Measurements from ENCODE around the gene MYO1B. TPM values are rescaled to one million over a fixed set of nuclear protein-coding genes. Genes with fewer than 3 reads are reported as not detected.

Gene MYO1B
- total RNA-seq, 2 donors from 2014 or later = 74.7 to 79.4 TPM

DNA sequence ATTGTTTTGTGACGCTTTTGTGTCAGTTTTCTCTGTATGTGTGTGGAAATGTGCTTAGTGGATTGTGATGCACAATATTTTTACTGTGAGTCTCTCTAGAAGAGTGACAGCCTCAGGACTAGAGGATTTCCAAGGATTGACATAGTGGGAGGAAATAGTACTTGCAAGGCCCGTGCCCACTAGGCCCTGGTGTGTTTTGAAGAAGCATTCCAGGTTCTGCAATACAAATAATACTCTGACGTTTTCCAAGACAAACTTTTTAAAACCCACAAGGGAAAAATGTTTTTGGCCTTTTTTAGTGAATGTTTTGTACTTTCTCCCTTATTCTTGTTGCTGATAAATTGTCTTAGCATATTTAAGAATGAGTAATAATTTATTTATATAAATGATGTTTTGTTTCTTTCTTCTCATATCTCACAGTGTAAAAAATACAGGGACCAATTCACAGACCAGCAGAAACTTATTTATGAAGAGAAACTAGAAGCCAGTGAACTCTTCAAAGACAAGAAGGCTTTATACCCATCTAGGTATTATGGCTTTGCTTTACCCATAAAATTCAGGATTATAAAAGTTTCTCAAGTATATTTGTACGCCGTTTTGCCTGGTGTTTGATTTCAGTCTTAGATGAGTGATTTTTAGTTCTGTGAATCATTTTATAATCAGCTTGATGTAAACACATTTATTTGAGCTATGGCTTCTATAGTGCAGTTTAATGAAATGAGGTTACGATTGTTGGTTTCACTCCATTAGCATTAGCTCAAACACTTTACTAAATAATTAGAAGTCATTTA is 165.6 kb downstream of the MYO1B start:
- Histone ChIP-seq H3K9me3 (no peaks in the 10 kb centered on the region), H3K4me3 (no peak overlapping the region), H3K27ac (peak overlapping the region; percentile 57 to 61), H3K27me3 (replicated peaks; ENCODE audit: insufficient read depth) (no peaks in the 10 kb centered on the region), H3K36me3 (peaks cover 8% of the 10 kb centered on the region), H3K4me1 (ENCODE audit: control insufficient read depth in 1 of 2, low read depth in 2 of 2) (peaks cover 17 to 37% of the 10 kb centered on the region in 2 donors)
- ATAC-seq (ENCODE audit: insufficient number of reproducible peaks, low FRiP score, low read depth) (peak; percentile 77), DNase-seq (ENCODE audit: low spot score) (no peak)
- TF ChIP-seq, protein P1, sequence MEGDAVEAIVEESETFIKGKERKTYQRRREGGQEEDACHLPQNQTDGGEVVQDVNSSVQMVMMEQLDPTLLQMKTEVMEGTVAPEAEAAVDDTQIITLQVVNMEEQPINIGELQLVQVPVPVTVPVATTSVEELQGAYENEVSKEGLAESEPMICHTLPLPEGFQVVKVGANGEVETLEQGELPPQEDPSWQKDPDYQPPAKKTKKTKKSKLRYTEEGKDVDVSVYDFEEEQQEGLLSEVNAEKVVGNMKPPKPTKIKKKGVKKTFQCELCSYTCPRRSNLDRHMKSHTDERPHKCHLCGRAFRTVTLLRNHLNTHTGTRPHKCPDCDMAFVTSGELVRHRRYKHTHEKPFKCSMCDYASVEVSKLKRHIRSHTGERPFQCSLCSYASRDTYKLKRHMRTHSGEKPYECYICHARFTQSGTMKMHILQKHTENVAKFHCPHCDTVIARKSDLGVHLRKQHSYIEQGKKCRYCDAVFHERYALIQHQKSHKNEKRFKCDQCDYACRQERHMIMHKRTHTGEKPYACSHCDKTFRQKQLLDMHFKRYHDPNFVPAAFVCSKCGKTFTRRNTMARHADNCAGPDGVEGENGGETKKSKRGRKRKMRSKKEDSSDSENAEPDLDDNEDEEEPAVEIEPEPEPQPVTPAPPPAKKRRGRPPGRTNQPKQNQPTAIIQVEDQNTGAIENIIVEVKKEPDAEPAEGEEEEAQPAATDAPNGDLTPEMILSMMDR (IDR thresholded peaks at IDR 0.05) = no peak

DNA sequence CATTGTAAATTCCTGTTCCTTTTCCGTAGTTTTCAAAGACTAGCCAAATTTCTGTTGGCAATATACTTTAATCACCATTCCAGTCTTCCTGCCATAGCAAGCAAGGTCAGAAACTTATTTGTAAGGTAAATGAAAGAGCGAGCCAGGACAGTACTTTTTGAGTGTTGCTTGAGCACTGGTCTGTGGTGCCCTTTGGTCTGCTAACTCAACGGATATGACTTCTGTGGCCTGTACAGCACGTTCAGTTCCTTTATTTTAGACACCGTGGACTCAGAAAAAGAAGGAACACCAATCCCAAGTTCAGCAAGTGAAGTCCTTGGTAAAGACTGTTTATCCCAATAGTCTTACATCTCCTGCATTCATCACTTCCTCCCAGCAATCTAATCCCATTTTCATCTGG is 166.3 kb downstream of the MYO1B start:
- TF ChIP-seq, protein P1 (IDR thresholded peaks at IDR 0.05) = no peak
- peaks cover 14% of the 10 kb centered on the region for H3K36me3 ChIP-seq
- peaks cover 17 to 33% of the 10 kb centered on the region in 2 donors for H3K4me1 ChIP-seq (ENCODE audit: control insufficient read depth in 1 of 2, low read depth in 2 of 2)
- H3K4me3 ChIP-seq = no peak overlapping the region
- ATAC-seq (ENCODE audit: insufficient number of reproducible peaks, low FRiP score, low read depth) (no peak), DNase-seq (ENCODE audit: low spot score) (no peak)
- no peaks in the 10 kb centered on the region for H3K27me3 ChIP-seq (replicated peaks; ENCODE audit: insufficient read depth)
- no peaks in the 10 kb centered on the region for H3K9me3 ChIP-seq
- H3K27ac ChIP-seq = peak overlapping the region; percentile 57 to 61

DNA sequence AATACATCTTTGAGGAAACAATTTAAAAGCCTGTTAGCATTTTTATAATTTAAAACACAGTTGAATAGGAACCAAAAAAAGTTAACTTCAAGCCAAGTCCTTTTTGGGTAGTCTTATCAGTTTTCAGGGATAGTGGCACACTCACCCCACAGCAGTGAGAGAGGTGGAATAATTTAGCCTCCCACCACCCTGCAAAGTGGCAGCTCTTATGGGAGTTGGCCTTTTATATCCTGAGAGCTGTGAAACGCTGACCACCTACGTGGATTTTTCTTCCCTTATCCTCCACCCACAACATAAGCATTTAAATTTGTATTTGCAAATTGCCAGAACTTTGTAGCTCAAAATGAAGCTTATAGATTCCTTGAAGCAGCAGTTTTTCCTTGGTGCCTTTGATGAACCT is 167.1 kb downstream of the MYO1B start:
- Histone ChIP-seq H3K36me3 (peaks cover 18% of the 10 kb centered on the region), H3K9me3 (no peaks in the 10 kb centered on the region), H3K4me1 (ENCODE audit: control insufficient read depth in 1 of 2, low read depth in 2 of 2) (peaks cover 17 to 33% of the 10 kb centered on the region in 2 donors), H3K27ac (peak overlapping the region; percentile 57 to 61), H3K27me3 (replicated peaks; ENCODE audit: insufficient read depth) (no peaks in the 10 kb centered on the region), H3K4me3 (no peak overlapping the region)
- ATAC-seq (ENCODE audit: insufficient number of reproducible peaks, low FRiP score, low read depth) (no peak), DNase-seq (ENCODE audit: low spot score) (no peak)
- TF ChIP-seq, protein P1 (IDR thresholded peaks at IDR 0.05) = no peak

DNA sequence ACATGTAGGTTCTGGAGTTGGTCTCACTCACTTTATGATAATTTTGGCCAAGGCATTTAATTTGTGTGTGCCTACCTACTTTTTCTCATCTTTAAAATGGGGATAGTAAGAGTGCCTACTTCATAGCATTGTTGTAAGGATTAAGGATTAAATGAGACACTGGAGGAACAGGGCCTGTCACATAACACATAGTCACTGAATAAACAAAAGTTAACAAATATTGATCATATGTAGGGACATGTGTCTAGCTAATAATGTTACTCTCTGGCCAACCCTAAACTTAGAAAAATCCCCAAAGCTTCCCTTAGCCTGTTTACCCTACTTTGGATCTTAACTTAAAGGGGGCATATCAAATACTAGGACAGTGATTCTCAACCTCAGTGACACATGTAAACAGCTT is 169.9 kb downstream of the MYO1B start:
- Histone ChIP-seq H3K4me3 (no peak overlapping the region), H3K36me3 (peaks cover 19% of the 10 kb centered on the region), H3K4me1 (ENCODE audit: control insufficient read depth in 1 of 2, low read depth in 2 of 2) (peaks cover 15 to 27% of the 10 kb centered on the region in 2 donors), H3K9me3 (no peaks in the 10 kb centered on the region), H3K27me3 (replicated peaks; ENCODE audit: insufficient read depth) (no peaks in the 10 kb centered on the region), H3K27ac (no peak overlapping the region)
- DNase-seq (ENCODE audit: low spot score) = no peak
- ATAC-seq (ENCODE audit: insufficient number of reproducible peaks, low FRiP score, low read depth) = no peak
- TF ChIP-seq, protein P1 (IDR thresholded peaks at IDR 0.05) = no peak

DNA sequence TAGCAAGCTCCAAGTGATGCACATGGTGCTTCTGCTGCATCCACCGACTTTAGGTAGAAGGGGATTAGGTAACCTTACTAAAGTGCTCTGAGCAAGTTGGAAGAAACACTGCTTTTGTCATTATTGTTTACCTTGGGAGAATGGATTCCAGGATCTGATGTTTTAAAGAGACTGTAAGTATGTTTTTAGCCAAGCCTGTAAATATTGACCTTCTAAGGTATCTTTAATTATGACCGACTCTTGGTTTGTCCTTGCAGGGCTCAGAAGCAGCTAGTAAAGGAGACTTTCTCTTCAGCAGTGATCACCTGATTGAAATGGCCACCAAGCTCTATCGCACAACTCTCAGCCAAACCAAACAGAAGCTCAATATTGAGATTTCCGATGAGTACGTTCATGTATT is 170.7 kb downstream of the MYO1B start:
- Histone ChIP-seq H3K9me3 (no peaks in the 10 kb centered on the region), H3K27me3 (replicated peaks; ENCODE audit: insufficient read depth) (no peaks in the 10 kb centered on the region), H3K4me1 (ENCODE audit: control insufficient read depth in 1 of 2, low read depth in 2 of 2) (peaks cover 12 to 21% of the 10 kb centered on the region in 2 donors), H3K36me3 (peaks cover 19% of the 10 kb centered on the region), H3K27ac (no peak overlapping the region), H3K4me3 (no peak overlapping the region)
- no peak for ATAC-seq (ENCODE audit: insufficient number of reproducible peaks, low FRiP score, low read depth)
- TF ChIP-seq, protein P1 (IDR thresholded peaks at IDR 0.05) = no peak
- DNase-seq (ENCODE audit: low spot score) = no peak

Measured in thoracic aorta (tissue), 2 donors.